ENCODE data around the gene MAEL. TPM values are rescaled to one million over a fixed set of nuclear protein-coding genes. Genes with fewer than 3 reads are reported as not detected.

The MAEL gene
- total RNA-seq (under 1 TPM in 1 of 7 donors, not detected in 6; 0.46 TPM), polyA plus RNA-seq (under 1 TPM; 0.20 to 0.34 TPM)
- long read RNA-seq, donor 1: 0 reads
- long read RNA-seq, donor 2, transcript MAEL-201 (11 exons, 1,831 nt): minor isoform, 6 of 58 reads
- long read RNA-seq, donor 2, transcript MAEL-202 (12 exons, 1,908 nt): major isoform, 52 of 58 reads
- long read RNA-seq, donor 2, partial matches to known transcripts: 0 of 58 reads
- long read RNA-seq, donor 2, other reads (novel, unspliced or antisense): 0 of 58 reads
- long read RNA-seq, donor 3: 0 reads

GRCh38 chr1:166988974-166989515 is at the start of gene MAEL:
Gene MAEL (plus strand): TSS chr1:166989280. CDS start chr1:166989353, 73 bp downstream.
- Histone ChIP-seq H3K9me3 (peaks cover 0 to 3% of the 10 kb centered on the region in 2 donors), H3K36me3 (no peaks in the 10 kb centered on the region), H3K4me3 (no peak within 1 kb of the TSS), H3K27ac (no peak within 1 kb of the TSS), H3K4me1 (ENCODE audit: insufficient read depth) (no peaks in the 10 kb centered on the region), H3K27me3 (no peaks in the 10 kb centered on the region)
- no peak for TF ChIP-seq CTCF (IDR thresholded peaks at IDR 0.05)
- no peak for TF ChIP-seq POLR2A (IDR thresholded peaks at IDR 0.05)
- no peak for TF ChIP-seq EP300 (IDR thresholded peaks at IDR 0.05)
- no peak for DNase-seq
- intact Hi-C loops (cut with DNase I): no loop called here
- 90 to 94% (median 91%) methylated on average over 45 of the region's 45 CpGs for WGBS, 3 donors

GRCh38 chr1:166939741-166940375 is 49.2 kb upstream of the MAEL start:
- Histone ChIP-seq H3K9me3 (no peaks in the 10 kb centered on the region), H3K27me3 (no peaks in the 10 kb centered on the region), H3K36me3 (no peaks in the 10 kb centered on the region), H3K4me3 (no peak overlapping the region), H3K4me1 (ENCODE audit: insufficient read depth) (no peaks in the 10 kb centered on the region), H3K27ac (no peak overlapping the region)
- intact Hi-C loops (cut with DNase I): no loop called here
- TF ChIP-seq EP300 (IDR thresholded peaks at IDR 0.05) (no peak), POLR2A (IDR thresholded peaks at IDR 0.05) (no peak), CTCF (IDR thresholded peaks at IDR 0.05) (no peak)
- no peak for DNase-seq
- 78 to 88% (median 78%) methylated on average over 5 of the region's 5 CpGs for WGBS, 3 donors

DNA sequence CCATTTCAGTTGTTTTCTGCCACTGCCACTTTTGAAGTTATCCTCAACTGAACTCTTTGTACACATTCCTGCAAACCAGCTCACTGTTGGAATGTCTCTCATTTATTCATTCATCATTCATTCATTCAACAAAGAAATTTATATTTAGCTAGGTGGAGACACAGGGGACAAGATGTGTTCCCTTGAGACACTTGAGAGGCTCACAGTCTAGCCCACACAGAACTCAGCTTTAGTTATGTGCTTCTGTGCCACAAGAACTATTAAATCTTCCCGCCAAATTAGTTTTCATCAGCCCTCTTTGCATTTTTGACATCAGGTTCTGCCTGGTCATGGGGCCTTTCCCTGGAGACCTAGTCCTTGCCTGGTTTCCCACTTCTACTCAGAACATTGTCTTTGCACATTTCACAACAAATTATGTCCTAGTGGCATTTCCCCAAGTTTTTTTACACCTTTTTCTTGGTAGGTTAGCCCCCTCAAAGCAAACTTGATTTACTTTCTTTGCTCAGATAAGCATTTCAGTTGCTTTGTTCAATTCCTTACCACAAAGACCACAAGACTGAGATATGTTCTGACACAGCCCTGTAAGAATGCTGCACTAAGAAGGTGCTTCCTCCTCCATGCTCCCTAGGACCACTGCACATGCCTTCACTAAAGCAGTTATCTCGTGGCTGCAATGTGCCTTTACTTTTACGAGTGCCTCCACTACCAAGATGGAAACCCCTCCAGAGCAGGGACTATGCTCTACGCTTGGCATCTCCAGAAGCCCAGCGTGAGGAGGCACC is 44.7 kb upstream of the MAEL start:
- no peak for TF ChIP-seq POLR2A (IDR thresholded peaks at IDR 0.05)
- TF ChIP-seq EP300 (IDR thresholded peaks at IDR 0.05): no peak
- no peak for TF ChIP-seq CTCF (IDR thresholded peaks at IDR 0.05)
- Histone ChIP-seq H3K9me3 (no peaks in the 10 kb centered on the region), H3K36me3 (no peaks in the 10 kb centered on the region), H3K4me3 (no peak overlapping the region), H3K27ac (no peak overlapping the region), H3K27me3 (no peaks in the 10 kb centered on the region), H3K4me1 (ENCODE audit: insufficient read depth) (no peaks in the 10 kb centered on the region)
- WGBS, 3 donors: 52 to 63% (median 58%) methylated on average over 5 of the region's 5 CpGs
- intact Hi-C loops (cut with DNase I): no loop called here
- no peak for DNase-seq

DNA sequence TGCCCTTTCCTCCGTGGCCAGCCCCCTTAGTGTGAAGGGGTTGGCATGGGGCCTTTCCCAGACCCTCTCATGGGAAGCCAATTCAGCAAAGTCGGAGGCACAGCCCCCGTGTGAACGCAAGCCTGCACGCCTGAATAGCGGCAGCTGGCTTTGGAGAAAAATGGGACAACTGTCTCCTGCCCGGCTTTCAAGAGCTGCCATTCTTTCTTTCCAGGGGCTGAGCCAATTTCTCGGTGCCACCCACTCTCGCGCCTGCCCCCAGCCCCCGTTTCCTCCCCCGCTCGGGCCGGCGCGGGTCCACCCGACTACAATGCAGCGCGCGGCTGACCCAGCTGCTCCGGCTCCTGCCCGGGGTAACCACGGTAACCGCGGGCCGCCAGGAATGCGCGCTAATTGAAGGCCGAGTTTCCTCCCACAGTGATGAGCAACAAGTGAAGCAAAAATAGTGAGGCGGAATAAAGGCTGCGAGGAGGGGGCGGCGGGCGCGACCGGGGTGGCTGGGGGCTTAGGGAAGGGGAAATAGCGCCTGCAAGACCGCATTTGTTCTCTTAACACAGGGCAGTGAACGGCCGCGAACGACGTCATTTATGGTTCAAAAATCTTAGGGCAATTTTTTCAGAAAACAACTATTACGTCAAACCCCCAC is 41.6 kb upstream of the MAEL start:
- Histone ChIP-seq H3K36me3 (no peaks in the 10 kb centered on the region), H3K27me3 (no peaks in the 10 kb centered on the region), H3K4me1 (ENCODE audit: insufficient read depth) (no peaks in the 10 kb centered on the region), H3K27ac (no peak overlapping the region), H3K4me3 (peak overlapping the region; percentile 30), H3K9me3 (no peaks in the 10 kb centered on the region)
- peak; percentile 10 to 61 (median 30) for DNase-seq
- WGBS, 3 donors: 2 to 4% (median 2%) methylated on average over 44 of the region's 44 CpGs
- intact Hi-C loops (cut with DNase I): no loop called here
- TF ChIP-seq POLR2A (IDR thresholded peaks at IDR 0.05): no peak
